Measurements from ENCODE around the gene RNF111. TPM values are rescaled to one million over a fixed set of nuclear protein-coding genes. Genes with fewer than 3 reads are reported as not detected.
"Not testable (repeated sequence)": the region's sequence is repeated elsewhere in the genome, so short reads cannot be mapped to it uniquely, and the experiment has no call there.

RNF111 gene
- total RNA-seq, 1 donor from 2014 or later = 33.8 TPM

GRCh38 chr15:59116141-59116540 lies 128.7 kb downstream of the RNF111 start:
- H3K9me3 Mint-ChIP-seq (ENCODE audit: unreplicated experiment) = no peaks in the 10 kb centered on the region
- DNase-seq (ENCODE audit: extremely low spot score, unreplicated experiment) = no peak
- peaks cover 14% of the 10 kb centered on the region for H3K36me3 Mint-ChIP-seq (ENCODE audit: unreplicated experiment)
- no peak overlapping the region for H3K4me3 Mint-ChIP-seq (ENCODE audit: unreplicated experiment)
- no peaks in the 10 kb centered on the region for H3K4me1 Mint-ChIP-seq (ENCODE audit: unreplicated experiment)
- no peak overlapping the region for H3K27ac Mint-ChIP-seq (ENCODE audit: unreplicated experiment)
- no peaks in the 10 kb centered on the region for H3K27me3 Mint-ChIP-seq (ENCODE audit: unreplicated experiment)
- TF ChIP-seq, protein P1, sequence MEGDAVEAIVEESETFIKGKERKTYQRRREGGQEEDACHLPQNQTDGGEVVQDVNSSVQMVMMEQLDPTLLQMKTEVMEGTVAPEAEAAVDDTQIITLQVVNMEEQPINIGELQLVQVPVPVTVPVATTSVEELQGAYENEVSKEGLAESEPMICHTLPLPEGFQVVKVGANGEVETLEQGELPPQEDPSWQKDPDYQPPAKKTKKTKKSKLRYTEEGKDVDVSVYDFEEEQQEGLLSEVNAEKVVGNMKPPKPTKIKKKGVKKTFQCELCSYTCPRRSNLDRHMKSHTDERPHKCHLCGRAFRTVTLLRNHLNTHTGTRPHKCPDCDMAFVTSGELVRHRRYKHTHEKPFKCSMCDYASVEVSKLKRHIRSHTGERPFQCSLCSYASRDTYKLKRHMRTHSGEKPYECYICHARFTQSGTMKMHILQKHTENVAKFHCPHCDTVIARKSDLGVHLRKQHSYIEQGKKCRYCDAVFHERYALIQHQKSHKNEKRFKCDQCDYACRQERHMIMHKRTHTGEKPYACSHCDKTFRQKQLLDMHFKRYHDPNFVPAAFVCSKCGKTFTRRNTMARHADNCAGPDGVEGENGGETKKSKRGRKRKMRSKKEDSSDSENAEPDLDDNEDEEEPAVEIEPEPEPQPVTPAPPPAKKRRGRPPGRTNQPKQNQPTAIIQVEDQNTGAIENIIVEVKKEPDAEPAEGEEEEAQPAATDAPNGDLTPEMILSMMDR (IDR thresholded peaks at IDR 0.05) = no peak

- DNase-seq (ENCODE audit: extremely low spot score, unreplicated experiment) = no peak
- TF ChIP-seq, protein P1 (IDR thresholded peaks at IDR 0.05) = no peak
- H3K9me3 Mint-ChIP-seq (ENCODE audit: unreplicated experiment) = no peaks in the 10 kb centered on the region
- H3K36me3 Mint-ChIP-seq (ENCODE audit: unreplicated experiment) = peaks cover 14% of the 10 kb centered on the region
- no peak overlapping the region for H3K4me3 Mint-ChIP-seq (ENCODE audit: unreplicated experiment)
- H3K4me1 Mint-ChIP-seq (ENCODE audit: unreplicated experiment) = no peaks in the 10 kb centered on the region
- H3K27me3 Mint-ChIP-seq (ENCODE audit: unreplicated experiment) = no peaks in the 10 kb centered on the region
- no peak overlapping the region for H3K27ac Mint-ChIP-seq (ENCODE audit: unreplicated experiment)
These were observed 129.3 kb downstream of the RNF111 start for GRCh38 chr15:59116771-59117170.

DNA sequence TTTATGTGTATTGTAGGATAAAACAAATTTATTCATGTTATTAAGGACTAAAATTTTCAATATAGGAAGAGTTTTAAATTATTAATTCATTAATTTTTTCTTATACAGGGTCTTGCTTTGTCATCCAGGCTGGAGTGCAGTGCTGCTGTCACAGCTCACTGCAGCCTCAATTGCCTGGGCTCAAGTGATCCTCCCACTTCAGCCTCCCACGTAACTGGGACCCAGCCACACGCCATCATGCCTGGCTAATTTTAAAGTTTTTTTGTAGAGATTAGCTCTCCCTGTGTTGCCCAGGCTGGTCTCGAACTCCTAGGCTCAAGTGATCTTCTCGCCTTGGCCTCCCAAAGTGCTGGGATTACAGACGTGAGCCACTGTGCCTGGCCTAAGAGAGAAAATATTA lies 132.2 kb downstream of the RNF111 start:
- no peak overlapping the region for H3K27ac Mint-ChIP-seq (ENCODE audit: unreplicated experiment)
- no peak overlapping the region for H3K4me3 Mint-ChIP-seq (ENCODE audit: unreplicated experiment)
- no peaks in the 10 kb centered on the region for H3K4me1 Mint-ChIP-seq (ENCODE audit: unreplicated experiment)
- H3K9me3 Mint-ChIP-seq (ENCODE audit: unreplicated experiment) = no peaks in the 10 kb centered on the region
- TF ChIP-seq, protein P1 (IDR thresholded peaks at IDR 0.05) = no peak
- H3K36me3 Mint-ChIP-seq (ENCODE audit: unreplicated experiment) = peaks cover 16% of the 10 kb centered on the region
- DNase-seq (ENCODE audit: extremely low spot score, unreplicated experiment) = no peak
- no peaks in the 10 kb centered on the region for H3K27me3 Mint-ChIP-seq (ENCODE audit: unreplicated experiment)

- Mint-ChIP-seq H3K4me3 (ENCODE audit: unreplicated experiment) (no peak overlapping the region), H3K27ac (ENCODE audit: unreplicated experiment) (no peak overlapping the region), H3K9me3 (ENCODE audit: unreplicated experiment) (no peaks in the 10 kb centered on the region), H3K4me1 (ENCODE audit: unreplicated experiment) (no peaks in the 10 kb centered on the region), H3K27me3 (ENCODE audit: unreplicated experiment) (no peaks in the 10 kb centered on the region), H3K36me3 (ENCODE audit: unreplicated experiment) (peaks cover 11% of the 10 kb centered on the region)
- DNase-seq (ENCODE audit: extremely low spot score, unreplicated experiment) = no peak
- TF ChIP-seq, protein P1 (IDR thresholded peaks at IDR 0.05) = no peak
These were observed 133.5 kb downstream of the RNF111 start for GRCh38 chr15:59120937-59121336.

DNA sequence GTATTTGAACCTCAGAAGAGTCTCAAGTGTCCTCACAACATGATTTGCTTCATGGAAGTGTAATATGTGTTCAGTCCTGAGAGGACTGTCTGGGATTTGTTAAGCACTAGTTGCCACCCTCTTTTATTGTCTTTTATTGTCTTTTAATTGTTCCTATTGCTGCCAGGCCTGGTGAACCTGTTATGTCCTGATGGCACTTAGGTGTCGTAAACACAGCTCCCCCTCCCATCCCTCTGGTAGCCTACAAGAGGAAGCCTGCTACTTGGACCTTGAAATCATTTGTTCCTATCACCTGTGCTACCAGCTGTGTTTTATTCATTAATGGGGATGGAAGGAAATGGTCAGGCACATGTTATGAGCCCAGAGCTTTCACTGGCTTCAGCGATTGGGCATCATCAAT lies 136.8 kb downstream of the RNF111 start:
- H3K27ac Mint-ChIP-seq (ENCODE audit: unreplicated experiment) = no peak overlapping the region
- H3K9me3 Mint-ChIP-seq (ENCODE audit: unreplicated experiment) = peaks cover 21% of the 10 kb centered on the region
- no peaks in the 10 kb centered on the region for H3K27me3 Mint-ChIP-seq (ENCODE audit: unreplicated experiment)
- no peaks in the 10 kb centered on the region for H3K4me1 Mint-ChIP-seq (ENCODE audit: unreplicated experiment)
- TF ChIP-seq, protein P1 (IDR thresholded peaks at IDR 0.05) = no peak
- DNase-seq (ENCODE audit: extremely low spot score, unreplicated experiment) = no peak
- peaks cover 33% of the 10 kb centered on the region for H3K36me3 Mint-ChIP-seq (ENCODE audit: unreplicated experiment)
- no peak overlapping the region for H3K4me3 Mint-ChIP-seq (ENCODE audit: unreplicated experiment)

GRCh38 chr15:59125683-59126082 lies 138.2 kb downstream of the RNF111 start:
- not testable (repeated sequence) for H3K4me1 Mint-ChIP-seq (ENCODE audit: unreplicated experiment); H3K4me3 Mint-ChIP-seq (ENCODE audit: unreplicated experiment); H3K27me3 Mint-ChIP-seq (ENCODE audit: unreplicated experiment); DNase-seq (ENCODE audit: extremely low spot score, unreplicated experiment); H3K27ac Mint-ChIP-seq (ENCODE audit: unreplicated experiment)
- Mint-ChIP-seq H3K9me3 (ENCODE audit: unreplicated experiment) (peaks cover 29% of the 10 kb centered on the region), H3K36me3 (ENCODE audit: unreplicated experiment) (peaks cover 48% of the 10 kb centered on the region)

- peaks cover 56% of the 10 kb centered on the region for H3K36me3 Mint-ChIP-seq (ENCODE audit: unreplicated experiment)
- peaks cover 29% of the 10 kb centered on the region for H3K9me3 Mint-ChIP-seq (ENCODE audit: unreplicated experiment)
- not testable (repeated sequence) for H3K4me3 Mint-ChIP-seq (ENCODE audit: unreplicated experiment); DNase-seq (ENCODE audit: extremely low spot score, unreplicated experiment); H3K4me1 Mint-ChIP-seq (ENCODE audit: unreplicated experiment); H3K27ac Mint-ChIP-seq (ENCODE audit: unreplicated experiment); H3K27me3 Mint-ChIP-seq (ENCODE audit: unreplicated experiment)
These were observed 139.8 kb downstream of the RNF111 start for GRCh38 chr15:59127255-59127654.
